ENCODE data around the gene UBALD2.
"Not testable (repeated sequence)": the region's sequence is repeated elsewhere in the genome, so short reads cannot be mapped to it uniquely, and the experiment has no call there.

The UBALD2 gene

DNA sequence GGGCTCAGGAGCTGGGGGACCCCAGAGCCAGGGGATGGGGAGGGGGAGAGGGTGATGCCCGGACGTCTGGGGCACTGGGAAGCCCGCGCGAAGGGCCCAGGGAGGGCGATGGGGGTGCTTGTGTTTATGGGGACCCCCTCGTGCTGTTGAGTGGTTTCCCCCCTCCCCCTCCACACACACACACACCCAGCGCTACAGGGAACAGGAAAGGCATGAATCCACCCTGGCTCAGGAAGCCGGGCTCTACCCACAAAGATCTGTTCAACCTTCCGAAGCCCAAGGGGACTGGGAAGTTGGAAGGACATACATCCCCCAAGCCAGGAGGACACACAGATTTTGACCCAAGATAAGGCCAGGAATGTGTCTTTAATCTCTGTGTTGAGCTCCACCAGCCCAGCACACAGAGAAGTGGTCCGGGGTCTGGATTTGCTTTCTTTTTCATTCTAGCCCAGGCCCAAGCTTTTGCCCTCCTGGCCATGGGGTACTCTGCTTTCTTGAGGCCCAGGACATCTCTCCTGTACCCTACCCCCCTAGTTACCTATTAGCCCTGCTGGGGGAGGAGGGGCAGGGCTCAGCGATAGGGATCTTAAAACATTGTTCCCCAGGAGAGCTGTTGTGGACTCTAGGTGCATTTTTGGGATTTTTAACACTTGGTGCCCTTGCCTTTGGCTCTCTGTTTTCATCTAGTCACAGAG is 1.2 kb downstream of the UBALD2 start:
- no peak for DNase-seq

GRCh38 chr17:76267051-76267576 is 2.0 kb downstream of the UBALD2 start:
- DNase-seq = no peak

GRCh38 chr17:76267581-76268001 is 2.4 kb downstream of the UBALD2 start:
- not testable (repeated sequence) for DNase-seq

GRCh38 chr17:76268015-76268749 is 3.0 kb downstream of the UBALD2 start:
- peak; percentile 47 for DNase-seq

DNA sequence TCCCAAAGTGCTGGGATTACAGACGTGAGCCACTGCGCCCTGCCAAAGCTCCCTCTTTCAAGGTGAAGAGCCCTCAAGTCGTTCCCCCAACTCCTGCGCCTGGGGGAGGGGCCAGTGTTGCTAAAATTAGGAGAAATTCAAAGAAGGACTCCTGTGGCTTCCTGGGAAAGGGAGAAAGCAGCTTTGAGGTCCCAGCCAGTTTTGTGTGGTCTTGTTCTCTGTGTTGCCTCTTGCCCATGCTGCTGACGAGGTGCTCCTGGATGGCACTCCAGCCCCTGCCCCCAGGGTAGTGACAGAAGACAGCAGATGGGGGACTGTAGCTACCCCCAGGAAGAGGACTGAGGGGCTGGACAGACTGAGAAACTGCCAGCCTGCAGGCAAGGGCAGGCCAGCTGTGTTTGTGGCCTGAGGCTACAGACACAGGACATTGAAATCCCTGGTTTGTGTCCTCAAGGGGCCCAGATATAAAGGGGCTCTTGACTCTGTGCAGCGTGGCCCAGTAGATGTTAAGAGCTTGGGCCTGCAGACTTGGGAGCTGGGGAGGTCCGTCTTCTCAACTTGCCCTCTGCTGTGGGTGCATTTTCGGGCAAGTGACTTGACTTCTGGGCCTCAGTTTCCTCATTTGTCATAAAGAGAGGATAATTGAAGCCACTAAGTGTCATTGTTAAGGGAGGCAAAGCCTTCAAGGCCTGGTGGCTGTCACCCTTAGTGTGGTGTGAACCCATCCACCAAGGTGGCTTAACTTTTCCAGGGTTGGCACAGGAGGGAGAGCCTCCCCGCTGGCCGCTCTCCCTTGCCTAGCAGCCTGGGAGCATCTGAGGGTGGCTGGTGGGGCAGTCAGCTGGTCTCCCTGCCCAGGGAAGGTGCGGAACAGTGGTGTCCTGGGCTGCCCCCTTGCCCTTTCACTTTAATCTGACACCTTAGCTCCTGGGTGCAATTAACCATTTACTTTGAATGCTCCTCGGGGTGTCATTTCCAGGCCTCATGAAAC is 4.1 kb downstream of the UBALD2 start:
- DNase-seq = no peak

DNA sequence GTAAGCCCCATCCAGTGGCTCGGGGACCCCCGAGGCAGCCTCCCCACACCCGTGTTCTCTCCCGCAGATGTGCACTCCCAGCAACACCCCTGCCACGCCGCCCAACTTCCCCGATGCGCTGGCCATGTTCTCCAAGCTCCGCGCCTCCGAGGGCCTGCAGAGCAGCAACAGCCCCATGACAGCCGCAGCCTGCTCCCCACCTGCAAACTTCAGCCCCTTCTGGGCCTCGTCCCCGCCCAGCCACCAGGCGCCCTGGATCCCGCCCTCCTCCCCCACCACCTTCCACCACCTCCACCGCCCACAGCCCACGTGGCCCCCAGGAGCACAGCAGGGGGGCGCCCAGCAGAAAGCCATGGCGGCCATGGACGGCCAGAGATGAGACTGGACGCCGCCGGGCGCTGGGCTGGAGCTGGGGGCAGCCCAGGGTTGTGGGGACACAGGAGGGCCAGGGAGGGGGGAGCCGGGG is 5.0 kb downstream of the UBALD2 start:
- no peak for DNase-seq

DNA sequence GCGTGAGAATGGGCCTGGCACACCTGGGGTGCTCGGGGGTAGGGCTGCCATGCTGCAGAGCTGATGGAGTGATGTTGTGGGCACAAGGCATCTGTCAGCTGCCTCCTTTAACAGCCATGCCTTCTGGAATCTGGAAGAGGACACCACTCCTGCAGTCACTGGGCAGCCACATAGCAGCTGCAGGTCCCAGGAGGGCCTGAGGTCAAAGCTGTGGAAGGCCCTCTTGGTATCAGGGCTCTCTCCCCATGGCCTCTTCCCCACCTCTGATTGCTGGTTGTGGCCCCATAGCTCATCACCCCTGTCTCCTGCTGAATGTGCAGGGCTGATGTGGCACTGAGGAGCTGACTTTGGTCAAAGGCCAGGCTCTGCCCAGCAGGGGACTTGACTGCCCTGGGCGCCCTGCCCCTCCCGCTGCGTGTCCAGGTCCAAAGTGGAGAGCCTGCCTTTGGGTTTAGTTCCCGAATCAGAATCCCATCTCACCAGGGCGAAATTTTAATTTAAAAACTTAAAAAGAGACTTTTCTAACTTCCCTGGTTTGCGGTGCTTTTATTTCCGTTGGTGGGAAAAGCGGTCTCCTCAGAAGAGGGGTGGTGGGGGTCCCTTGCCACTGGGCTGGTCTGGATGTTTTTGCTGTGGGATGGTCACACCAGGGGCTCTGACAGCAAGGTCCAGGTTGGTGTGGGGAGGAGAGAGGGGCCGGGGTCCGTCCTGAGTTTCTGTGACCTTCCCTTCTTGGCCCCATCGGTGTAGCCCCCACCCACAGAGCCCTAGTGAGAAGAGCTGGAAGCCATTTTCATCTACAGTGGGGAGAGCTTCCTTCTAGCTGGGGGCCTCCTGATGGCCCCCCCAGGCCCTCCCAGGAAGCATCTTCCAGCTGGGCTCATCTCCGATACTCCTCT is 5.9 kb downstream of the UBALD2 start:
- DNase-seq = no peak

GRCh38 chr17:76271669-76272540 is 6.8 kb downstream of the UBALD2 start:
- DNase-seq = peak; percentile 52

DNA sequence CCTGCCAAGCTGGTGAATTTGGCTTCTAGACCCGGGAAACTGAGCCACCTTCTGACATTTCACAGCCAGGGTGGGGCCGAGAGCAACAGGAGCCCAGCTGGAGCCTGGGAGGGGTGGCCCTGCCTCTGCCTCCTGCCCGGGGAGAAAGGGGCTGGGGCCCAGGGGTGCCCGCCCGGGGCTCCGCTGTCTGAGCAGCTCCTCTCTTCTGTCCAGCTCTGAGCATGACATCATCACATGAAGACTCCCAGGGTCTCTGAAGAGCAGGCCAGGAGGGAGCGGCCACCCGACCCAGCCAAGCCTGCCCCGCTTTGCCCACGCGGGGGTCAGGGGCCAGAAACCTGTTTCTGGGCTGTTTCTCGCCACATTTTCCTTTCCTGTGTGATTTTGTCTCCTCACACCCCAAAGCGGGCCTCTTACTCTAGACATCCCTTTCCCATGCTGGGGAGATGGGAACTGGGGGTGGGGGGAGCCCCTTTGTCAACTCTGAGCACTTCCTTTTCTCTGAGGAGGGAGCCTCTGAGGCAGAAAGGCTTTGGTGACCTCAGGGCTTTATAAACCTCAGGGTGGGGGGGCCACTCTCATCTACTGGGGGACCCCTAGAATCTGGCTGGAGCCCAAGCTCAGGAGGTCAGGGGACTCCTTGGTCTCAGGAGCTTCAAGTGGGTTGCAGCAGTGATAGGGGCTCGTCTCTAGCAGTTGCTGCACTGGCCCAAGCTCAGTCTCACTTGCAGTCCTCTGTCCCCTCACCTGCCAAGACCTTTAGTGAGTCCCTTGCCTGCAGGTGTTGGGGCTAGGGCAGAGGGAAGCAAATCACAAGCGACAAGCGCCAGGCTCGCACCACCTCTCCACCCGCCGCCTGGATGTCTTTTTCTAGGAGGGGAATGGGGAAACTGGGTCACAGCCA is 7.6 kb downstream of the UBALD2 start:
- DNase-seq = no peak

- DNase-seq = no peak
Measured at GRCh38 chr17:76273445-76274111, 8.4 kb downstream of the UBALD2 start.

DNA sequence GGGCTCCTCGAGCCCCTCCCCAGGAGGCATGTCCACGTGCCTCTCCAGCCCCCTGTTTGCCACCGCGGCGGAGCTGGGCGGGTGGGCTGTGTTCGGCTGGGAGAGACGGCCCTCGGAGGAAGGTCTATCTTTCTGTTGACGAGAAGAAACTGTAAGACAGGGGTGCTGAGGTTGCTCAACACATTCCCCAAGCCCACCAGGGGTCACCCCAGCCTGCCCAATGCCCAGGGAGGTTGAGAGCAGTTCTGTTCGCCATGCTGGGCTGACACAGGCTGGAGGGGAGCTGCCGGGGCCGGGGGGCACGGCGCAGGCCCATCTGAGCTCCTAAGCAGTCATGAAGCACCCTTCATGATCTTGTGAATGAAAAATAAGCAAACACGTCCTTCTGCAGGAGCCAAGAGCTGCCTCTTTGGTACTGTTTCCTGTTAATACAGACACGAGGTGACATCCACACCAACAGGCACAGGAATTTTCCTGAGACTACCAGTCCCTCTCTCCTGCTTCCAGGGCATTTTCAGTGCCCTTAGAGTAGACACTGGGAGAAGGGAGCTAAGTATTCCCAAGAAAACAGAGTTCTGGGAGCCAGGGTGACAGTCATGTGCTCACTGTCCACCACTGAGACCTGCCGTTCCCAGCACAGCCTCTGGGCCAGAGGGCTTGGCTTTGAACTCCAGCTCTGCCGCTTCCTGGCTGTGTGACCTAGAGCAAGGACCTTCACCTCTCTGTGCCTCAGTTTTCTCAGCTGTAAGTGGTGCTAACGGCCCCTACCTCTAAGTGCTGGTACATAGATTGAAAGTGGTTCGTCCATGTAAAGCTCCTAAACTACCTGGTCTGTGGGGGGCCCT is 9.2 kb downstream of the UBALD2 start:
- DNase-seq = no peak

DNA sequence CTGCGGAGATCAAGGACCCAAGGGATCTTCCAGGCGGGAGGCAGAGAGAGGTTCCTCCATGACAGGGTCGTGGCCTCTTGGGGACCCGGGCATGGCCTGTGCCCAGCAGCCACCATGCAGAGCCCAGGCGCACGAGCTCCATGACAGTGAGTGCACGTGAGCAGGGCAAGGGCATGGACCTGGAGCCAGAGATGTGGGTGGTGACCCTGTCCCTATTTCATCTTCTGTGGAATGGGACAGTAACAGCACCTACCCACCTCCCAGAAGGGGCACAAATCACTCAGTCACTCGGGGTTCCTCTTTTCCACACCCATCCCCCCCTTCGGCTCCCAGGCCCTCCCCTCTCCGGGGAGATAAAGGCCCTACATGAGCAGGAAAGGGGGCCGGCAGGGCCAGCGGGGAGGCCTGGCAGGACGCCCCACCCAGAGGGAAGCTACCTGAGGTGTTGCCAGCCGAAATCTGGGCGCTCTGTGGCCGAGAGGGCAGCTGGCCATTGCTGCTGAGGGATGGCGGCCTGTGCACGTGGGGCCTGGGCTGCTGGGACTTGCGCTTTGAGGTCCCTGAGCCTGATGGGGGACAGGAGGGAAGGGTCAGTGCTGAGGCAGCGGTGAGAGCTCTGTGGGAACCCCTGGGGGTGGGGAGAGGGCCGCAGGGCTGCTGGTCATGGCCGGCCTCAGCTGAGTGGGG is 10.4 kb downstream of the UBALD2 start:
- DNase-seq = no peak

DNA sequence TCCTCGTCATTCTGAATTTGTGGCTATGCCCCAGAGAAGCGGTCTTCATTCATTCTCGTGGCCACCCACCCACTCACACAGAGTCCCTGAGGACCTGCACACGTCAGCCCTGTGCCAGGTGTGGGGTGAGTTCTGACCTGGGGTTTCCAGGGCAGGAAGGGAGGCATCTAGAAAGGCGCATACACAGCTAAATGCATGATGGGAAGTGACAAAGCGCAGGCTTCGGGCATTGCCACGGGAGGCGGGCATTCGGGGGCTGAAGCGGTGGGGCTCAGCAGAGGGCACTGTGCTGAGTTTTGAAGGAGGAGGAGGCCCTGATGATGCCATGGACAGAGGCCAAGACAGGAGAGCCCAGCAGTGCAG is 10.9 kb downstream of the UBALD2 start:
- no peak for DNase-seq

- DNase-seq = no peak
Measured at GRCh38 chr17:76276461-76277299, 11.5 kb downstream of the UBALD2 start.

- DNase-seq = no peak
Measured at GRCh38 chr17:76277300-76278267, 12.4 kb downstream of the UBALD2 start.
